HL-60 (cell line): ENCODE results near the gene DOK5.

Experiments
- CTCF ChIP-seq: IDR thresholded peaks from one replicate; pipeline ENCODE4 v1.5.1; 2011; ENCODE audit warnings: low read length, control low read depth, inconsistent platforms; ENCODE audit not compliant: insufficient read depth
- GABPA ChIP-seq: IDR thresholded peaks from 2 replicates; pipeline ENCODE4 v1.6.1; 2012; ENCODE audit warnings: low read depth
- POLR2AphosphoS5 ChIP-seq: IDR thresholded peaks from 2 replicates; pipeline ENCODE4 v1.6.1; 2012; ENCODE audit warnings: low read depth
- REST ChIP-seq: IDR thresholded peaks from 2 replicates; pipeline ENCODE4 v1.6.1; 2012; ENCODE audit warnings: low read depth; ENCODE audit not compliant: insufficient replicate concordance

GRCh38 chr20:54466127-54466526 lies 9.3 kb upstream of the DOK5 start:
- TF ChIP-seq CTCF (no peak), REST (no peak), GABPA (no peak), POLR2AphosphoS5 (no peak)
